ENCODE results near the gene GRIA1.

The GRIA1 gene

GRCh38 chr5:153678617-153679329 is 188.3 kb downstream of the GRIA1 start:
- no peaks in the 10 kb centered on the region for H3K36me3 ChIP-seq
- H3K9me3 ChIP-seq: no peaks in the 10 kb centered on the region
- no peak overlapping the region for H3K27ac ChIP-seq
- intact Hi-C loops (cut with DNase I; ENCODE audit: low total_unique reads): no loop called here
- H3K4me3 ChIP-seq: no peak overlapping the region
- TF ChIP-seq, protein P1, sequence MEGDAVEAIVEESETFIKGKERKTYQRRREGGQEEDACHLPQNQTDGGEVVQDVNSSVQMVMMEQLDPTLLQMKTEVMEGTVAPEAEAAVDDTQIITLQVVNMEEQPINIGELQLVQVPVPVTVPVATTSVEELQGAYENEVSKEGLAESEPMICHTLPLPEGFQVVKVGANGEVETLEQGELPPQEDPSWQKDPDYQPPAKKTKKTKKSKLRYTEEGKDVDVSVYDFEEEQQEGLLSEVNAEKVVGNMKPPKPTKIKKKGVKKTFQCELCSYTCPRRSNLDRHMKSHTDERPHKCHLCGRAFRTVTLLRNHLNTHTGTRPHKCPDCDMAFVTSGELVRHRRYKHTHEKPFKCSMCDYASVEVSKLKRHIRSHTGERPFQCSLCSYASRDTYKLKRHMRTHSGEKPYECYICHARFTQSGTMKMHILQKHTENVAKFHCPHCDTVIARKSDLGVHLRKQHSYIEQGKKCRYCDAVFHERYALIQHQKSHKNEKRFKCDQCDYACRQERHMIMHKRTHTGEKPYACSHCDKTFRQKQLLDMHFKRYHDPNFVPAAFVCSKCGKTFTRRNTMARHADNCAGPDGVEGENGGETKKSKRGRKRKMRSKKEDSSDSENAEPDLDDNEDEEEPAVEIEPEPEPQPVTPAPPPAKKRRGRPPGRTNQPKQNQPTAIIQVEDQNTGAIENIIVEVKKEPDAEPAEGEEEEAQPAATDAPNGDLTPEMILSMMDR (IDR thresholded peaks at IDR 0.05): no peak
- H3K27me3 ChIP-seq: no peaks in the 10 kb centered on the region
- DNase-seq: no peak
- no peaks in the 10 kb centered on the region for H3K4me1 ChIP-seq

GRCh38 chr5:153690236-153690635 is 199.8 kb downstream of the GRIA1 start:
- Histone ChIP-seq H3K36me3 (no peaks in the 10 kb centered on the region), H3K4me1 (no peaks in the 10 kb centered on the region), H3K4me3 (no peak overlapping the region), H3K27me3 (no peaks in the 10 kb centered on the region), H3K27ac (no peak overlapping the region), H3K9me3 (no peaks in the 10 kb centered on the region)
- TF ChIP-seq, protein P1 (IDR thresholded peaks at IDR 0.05): no peak
- intact Hi-C loops (cut with DNase I; ENCODE audit: low total_unique reads): no loop called here
- no peak for DNase-seq

DNA sequence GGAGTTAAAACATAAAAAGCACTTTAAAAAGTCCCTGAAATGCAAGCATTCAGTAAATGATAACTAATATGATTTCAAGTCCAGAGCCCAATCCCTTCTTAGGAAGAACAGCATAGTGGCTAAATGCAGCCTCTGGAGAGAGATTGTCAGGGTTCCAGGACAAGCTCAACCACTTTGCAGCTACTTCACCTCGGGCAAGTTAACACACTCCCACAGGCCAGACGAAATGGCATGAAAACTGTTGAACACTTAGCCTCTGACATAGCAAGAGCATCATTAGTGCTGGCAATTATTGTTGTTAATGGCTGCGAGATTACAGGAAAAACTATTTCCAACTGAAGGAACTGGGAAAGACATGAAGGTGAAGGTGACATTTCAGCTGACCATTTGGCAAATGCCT is 205.8 kb downstream of the GRIA1 start:
- DNase-seq: no peak
- no peaks in the 10 kb centered on the region for H3K4me1 ChIP-seq
- intact Hi-C loops (cut with DNase I; ENCODE audit: low total_unique reads): no loop called here
- TF ChIP-seq, protein P1 (IDR thresholded peaks at IDR 0.05): no peak
- H3K4me3 ChIP-seq: no peak overlapping the region
- no peak overlapping the region for H3K27ac ChIP-seq
- H3K9me3 ChIP-seq: no peaks in the 10 kb centered on the region
- H3K36me3 ChIP-seq: no peaks in the 10 kb centered on the region
- no peaks in the 10 kb centered on the region for H3K27me3 ChIP-seq

DNA sequence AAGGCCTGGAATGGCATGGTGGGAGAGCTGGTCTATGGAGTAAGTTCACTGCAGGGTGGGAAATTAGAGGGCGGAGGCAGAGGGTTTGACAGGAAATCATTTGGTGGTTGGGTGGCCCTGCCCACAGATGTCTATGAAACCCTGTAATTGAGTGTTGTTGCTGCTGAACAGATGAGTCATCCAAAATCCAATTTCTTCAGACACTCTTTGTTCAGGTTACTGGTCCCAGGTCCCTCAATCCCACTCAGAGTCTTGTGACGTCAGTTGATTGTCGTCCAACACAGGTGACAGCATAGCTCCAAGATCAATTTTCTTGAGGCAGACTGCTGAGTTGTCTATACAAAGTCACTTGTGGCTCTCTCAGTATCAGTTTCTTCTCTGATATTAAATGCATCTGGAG is 208.6 kb downstream of the GRIA1 start:
- TF ChIP-seq, protein P1 (IDR thresholded peaks at IDR 0.05): no peak
- H3K27ac ChIP-seq: no peak overlapping the region
- H3K36me3 ChIP-seq: no peaks in the 10 kb centered on the region
- no peaks in the 10 kb centered on the region for H3K27me3 ChIP-seq
- no peak for DNase-seq
- intact Hi-C loops (cut with DNase I; ENCODE audit: low total_unique reads): no loop called here
- no peak overlapping the region for H3K4me3 ChIP-seq
- no peaks in the 10 kb centered on the region for H3K4me1 ChIP-seq
- H3K9me3 ChIP-seq: no peaks in the 10 kb centered on the region

DNA sequence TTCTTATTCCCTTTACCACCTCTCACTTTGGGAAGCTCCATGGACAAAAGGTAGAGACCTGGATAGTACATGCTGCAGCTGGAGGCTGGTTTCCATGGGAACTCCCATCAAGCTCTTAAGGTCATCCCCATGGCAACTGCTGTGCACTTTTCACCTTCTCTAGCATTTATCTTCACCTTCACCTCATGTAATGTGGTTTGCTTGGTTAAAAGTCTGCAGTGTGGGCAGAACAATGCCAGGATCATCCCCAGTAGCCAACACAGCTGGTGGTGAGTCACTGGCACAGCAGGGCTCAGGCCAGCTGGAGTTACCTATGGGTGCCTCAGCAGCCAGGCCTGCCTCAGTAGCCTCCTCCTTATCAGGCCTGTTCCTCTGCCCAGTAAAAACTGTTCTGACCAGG is 210.5 kb downstream of the GRIA1 start:
- Histone ChIP-seq H3K36me3 (no peaks in the 10 kb centered on the region), H3K27me3 (no peaks in the 10 kb centered on the region), H3K4me3 (no peak overlapping the region), H3K27ac (no peak overlapping the region), H3K4me1 (no peaks in the 10 kb centered on the region), H3K9me3 (no peaks in the 10 kb centered on the region)
- DNase-seq: no peak
- intact Hi-C loops (cut with DNase I; ENCODE audit: low total_unique reads): no loop called here
- TF ChIP-seq, protein P1 (IDR thresholded peaks at IDR 0.05): no peak

DNA sequence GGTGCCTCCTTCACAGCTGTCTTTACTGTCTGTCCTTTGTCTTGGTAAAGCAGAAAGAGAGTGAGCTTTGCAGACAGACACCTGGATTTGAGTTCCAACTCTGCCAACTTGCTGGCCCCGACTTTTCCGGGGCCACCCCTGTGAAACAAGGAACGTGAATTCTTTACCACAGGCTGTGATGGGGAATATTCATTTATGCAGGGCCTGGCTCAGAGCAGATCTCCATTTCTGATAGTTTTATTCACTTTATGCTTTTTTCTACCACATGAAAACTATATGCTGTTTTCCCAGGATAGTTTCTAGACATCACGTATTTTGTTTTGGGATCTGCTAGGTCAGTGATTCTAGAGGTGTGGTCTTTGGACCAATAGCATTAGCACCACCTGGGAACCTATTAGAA is 211.8 kb downstream of the GRIA1 start:
- TF ChIP-seq, protein P1 (IDR thresholded peaks at IDR 0.05): no peak
- no peaks in the 10 kb centered on the region for H3K9me3 ChIP-seq
- no peak for DNase-seq
- H3K4me3 ChIP-seq: no peak overlapping the region
- intact Hi-C loops (cut with DNase I; ENCODE audit: low total_unique reads): no loop called here
- no peaks in the 10 kb centered on the region for H3K27me3 ChIP-seq
- no peaks in the 10 kb centered on the region for H3K4me1 ChIP-seq
- no peaks in the 10 kb centered on the region for H3K36me3 ChIP-seq
- H3K27ac ChIP-seq: no peak overlapping the region
